Lower leg skin (tissue), 3 donors: ENCODE data around the gene MYO9B.
"Not testable (repeated sequence)": the region's sequence is repeated elsewhere in the genome, so short reads cannot be mapped to it uniquely, and the experiment has no call there.

Source experiments
- POLR2A ChIP-seq, 2 donors: fragments of 450-650 bp; IDR thresholded peaks; one replicate each; pipeline ENCODE4 v1.6.1; 2016 to 2017; ENCODE audit warnings: antibody characterized with exemption in 2 of 2, mild to moderate bottlenecking in 1 of 2, moderate library complexity in 1 of 2
- TF ChIP-seq, protein P1 (sequence below), 3 donors: fragments of 450-650 bp; IDR thresholded peaks; one replicate each; pipeline ENCODE4 v1.5.1; 2016; ENCODE audit warnings: antibody characterized with exemption in 3 of 3, mild to moderate bottlenecking in 3 of 3, moderate library complexity in 2 of 3

GRCh38 chr19:17094694-17095093, 19.1 kb downstream of the MYO9B start:
- TF ChIP-seq, protein P1, sequence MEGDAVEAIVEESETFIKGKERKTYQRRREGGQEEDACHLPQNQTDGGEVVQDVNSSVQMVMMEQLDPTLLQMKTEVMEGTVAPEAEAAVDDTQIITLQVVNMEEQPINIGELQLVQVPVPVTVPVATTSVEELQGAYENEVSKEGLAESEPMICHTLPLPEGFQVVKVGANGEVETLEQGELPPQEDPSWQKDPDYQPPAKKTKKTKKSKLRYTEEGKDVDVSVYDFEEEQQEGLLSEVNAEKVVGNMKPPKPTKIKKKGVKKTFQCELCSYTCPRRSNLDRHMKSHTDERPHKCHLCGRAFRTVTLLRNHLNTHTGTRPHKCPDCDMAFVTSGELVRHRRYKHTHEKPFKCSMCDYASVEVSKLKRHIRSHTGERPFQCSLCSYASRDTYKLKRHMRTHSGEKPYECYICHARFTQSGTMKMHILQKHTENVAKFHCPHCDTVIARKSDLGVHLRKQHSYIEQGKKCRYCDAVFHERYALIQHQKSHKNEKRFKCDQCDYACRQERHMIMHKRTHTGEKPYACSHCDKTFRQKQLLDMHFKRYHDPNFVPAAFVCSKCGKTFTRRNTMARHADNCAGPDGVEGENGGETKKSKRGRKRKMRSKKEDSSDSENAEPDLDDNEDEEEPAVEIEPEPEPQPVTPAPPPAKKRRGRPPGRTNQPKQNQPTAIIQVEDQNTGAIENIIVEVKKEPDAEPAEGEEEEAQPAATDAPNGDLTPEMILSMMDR (IDR thresholded peaks at IDR 0.05) = not testable (repeated sequence)
- not testable (repeated sequence) for TF ChIP-seq POLR2A (IDR thresholded peaks at IDR 0.05)
